Measurements from ENCODE around the gene CCDC92B.
"Not testable (repeated sequence)": the region's sequence is repeated elsewhere in the genome, so short reads cannot be mapped to it uniquely, and the experiment has no call there.

The CCDC92B gene

DNA sequence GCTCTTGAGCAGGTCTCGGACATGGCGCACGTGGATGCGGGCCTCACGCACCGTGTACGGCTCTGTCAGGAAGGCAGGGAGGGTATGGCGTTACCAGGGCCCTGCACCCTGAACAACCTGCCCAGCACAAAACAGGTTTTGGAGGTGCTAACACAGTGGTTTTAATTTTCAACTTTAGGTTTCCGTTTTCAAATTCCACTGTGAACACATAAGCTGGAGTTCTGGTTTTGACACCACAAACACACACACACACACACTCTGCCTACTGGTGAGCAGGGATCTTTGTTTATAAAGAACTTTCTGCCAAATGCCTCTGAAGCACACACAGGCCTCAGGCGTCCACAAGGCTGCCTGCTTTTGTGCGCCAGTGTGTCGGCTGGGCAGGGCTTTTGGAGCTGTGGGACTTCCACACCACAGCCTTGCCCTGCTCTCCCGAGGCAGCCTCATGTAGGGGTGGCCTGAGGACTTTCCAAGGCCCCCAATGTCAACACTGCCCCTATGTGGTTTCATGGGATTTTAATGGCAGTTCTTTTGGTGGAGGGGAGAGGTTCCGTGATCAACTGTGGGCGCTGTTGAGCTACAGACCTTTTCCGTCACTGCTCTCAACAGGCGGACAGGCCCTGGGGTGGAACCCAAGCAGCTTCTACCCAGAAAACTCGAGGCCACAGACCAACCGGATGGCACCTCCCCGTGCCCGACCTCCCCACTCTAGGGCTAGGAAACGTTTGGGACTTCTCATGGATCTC, 47.3 kb downstream of the CCDC92B start:
- DNase-seq = no peak

GRCh38 chr17:2701161-2701995, 48.1 kb downstream of the CCDC92B start:
- no peak for DNase-seq

GRCh38 chr17:2700491-2701141, 48.8 kb downstream of the CCDC92B start:
- DNase-seq = no peak

GRCh38 chr17:2700030-2700490, 49.4 kb downstream of the CCDC92B start:
- no peak for DNase-seq

- not testable (repeated sequence) for DNase-seq
These were observed 50.1 kb downstream of the CCDC92B start for GRCh38 chr17:2699216-2699805.

- no peak for DNase-seq
These were observed 51.8 kb downstream of the CCDC92B start for GRCh38 chr17:2697611-2698162.

DNA sequence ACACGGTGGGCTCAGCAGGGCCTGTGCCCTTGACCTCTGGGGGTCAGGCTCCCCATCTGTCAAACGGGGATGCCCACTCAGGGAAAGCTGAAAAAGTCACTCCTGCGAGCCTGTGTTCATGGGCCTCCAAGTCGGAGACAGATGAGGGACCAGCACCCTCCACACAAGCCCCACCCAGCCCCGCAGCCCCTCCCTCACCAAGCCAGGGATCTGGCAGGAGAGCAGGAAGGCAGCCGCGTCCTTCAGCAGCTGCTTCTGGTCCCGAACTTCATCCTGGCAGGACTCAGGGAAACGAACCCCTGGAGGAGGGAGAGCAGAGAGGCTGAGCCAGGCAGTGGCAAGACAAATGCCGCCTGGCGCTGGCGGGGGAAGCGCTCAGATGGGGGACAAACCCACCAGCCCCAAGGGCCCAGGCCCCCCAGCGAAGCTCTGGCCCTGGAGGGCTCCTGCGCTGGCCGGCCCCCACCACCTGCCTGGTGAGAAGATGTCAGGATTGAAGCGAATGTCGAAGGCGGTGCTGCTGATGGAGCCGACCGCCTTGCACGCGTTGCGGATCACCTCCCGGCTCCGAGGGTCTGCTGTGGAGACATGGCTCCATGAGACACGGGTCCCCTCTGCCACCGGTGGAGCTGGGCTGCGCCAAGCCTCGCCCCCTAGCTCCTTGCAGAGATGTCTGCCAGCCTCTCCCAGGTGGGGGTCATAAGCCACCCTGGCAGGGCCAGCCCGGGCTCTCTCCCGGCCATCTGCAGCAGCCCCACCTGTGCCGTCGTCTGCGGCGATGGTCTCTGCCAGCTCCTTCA, 53.3 kb downstream of the CCDC92B start:
- DNase-seq = no peak

DNA sequence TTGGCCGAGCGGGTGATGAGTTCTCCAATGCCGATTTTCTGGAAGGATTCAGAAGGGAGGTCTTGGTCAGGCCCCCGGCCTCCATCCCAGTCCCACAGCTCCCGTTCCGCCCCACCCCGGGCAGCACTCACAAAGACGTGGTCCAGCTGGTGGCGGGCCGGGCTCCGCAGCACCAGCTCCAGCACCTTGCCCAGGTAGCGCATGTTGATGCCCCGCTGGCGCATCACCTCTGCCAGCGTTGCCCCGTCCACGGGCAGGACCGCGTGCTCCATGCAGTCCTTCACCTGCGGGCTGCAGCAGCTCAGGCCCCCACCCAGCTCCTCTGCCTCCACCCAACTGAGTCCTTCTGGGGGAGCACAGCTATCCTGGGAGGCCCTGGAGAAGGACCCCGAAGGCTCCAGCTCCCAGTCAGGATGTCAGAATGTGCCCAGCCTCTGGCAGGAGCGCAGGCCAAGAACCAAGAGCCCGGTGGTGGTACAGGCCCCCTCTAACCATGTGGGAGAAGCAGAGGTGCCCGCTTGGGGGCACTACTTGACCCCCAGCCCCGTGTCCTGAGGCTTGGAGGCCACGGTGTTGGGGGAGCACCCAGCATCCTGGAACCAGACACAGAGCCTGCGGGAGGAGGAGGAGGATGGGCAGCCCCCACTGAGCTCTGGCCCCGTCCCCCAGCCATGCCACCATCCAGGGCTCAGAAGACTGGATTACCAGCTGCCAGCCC, 54.0 kb downstream of the CCDC92B start:
- no peak for DNase-seq

DNA sequence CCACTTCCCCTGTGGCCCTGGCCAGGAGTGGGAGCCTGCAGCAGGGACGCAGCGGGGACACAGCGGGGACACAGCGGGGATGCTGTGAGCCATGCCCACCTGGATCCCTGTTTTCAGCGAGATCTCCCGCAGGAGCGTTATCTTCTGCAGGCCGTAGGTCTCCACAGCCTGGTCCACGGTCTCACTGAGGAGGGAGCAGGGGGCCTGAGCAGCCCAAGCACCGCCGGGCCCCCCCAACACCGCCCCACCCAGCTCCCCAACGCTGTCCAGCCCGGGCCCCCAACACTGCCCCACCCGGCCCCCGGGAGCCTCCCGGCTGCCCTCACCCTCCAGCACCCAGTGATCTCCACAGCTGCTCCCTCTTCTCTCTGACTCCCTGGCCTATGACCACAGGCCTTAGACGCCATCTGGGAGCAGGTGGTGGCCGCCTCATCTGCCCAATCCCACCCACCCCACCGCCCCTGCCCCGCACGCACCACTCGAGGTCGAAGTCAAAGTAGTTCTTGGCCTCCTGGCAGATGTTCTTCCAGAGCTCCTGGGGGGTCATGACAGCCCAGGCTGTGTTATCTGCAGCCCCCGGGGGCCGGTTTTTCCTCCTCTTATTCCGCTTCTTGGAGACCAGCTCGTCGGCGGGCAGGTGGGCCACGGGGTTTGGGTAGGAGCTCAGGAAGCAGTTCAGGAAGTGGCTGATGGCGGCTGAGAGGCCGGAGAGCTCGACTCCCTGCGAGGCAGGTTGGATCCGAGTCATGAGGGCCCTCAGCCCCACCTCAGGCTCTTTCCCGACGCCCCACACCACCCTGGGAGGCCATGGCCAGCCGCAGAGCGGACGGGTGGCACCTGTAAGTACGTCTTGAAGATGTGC, 54.8 kb downstream of the CCDC92B start:
- no peak for DNase-seq

DNA sequence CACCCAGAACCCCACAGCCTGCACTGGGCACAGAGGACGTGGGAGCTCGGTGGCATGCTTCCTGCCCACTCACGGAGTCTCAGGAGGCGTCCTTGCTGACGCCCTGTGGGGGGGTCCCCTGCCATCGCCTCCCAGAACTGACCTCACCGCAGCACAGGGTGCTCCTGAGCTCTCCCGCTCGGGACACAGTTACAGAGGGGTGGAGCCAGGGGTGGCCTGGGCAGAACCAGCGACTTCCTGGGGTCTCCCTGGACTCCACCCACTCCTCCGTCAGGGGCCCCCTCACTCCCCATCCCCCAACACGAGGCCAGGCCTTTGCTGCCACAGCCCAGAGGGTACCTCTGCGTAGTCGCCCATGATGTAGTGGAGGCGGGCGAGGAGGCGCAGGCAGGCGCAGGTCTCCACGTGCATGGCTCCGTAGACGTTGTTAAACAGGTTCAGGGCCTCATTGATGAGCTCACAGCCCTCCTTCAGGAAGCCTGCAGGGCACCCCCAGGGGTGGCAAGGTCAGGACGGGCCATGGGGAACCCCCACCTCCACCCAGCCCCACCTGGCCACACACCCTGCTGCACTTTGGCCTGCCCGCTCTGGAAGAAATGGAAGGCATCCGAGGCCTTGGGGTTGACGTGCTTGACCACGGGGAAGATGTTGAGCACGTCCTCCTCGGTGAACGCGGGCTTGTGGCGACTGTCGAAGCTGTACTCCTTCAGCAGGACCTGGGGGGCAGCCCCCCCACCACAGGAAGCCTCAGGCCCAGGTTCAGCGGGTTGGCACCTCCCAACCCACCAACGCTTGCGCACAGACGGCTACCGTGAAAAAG, 55.7 kb downstream of the CCDC92B start:
- no peak for DNase-seq

DNA sequence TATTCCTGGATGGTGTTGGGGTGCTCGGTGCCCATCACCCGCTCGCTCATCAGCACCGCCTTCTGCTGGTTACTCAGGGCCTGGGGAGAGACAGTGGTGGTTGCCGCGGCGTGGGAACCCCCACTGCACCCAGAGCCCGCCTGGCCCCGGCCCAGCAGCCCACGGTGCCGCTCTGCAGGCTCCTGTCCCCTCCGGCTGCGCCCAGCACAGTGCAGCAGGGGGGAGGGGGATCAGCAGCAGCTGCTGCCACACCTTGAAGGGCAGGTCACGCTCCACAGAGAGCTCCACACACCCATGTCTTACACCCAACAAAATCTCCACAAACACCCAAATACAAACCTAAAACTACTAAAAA, 56.7 kb downstream of the CCDC92B start:
- DNase-seq = no peak

DNA sequence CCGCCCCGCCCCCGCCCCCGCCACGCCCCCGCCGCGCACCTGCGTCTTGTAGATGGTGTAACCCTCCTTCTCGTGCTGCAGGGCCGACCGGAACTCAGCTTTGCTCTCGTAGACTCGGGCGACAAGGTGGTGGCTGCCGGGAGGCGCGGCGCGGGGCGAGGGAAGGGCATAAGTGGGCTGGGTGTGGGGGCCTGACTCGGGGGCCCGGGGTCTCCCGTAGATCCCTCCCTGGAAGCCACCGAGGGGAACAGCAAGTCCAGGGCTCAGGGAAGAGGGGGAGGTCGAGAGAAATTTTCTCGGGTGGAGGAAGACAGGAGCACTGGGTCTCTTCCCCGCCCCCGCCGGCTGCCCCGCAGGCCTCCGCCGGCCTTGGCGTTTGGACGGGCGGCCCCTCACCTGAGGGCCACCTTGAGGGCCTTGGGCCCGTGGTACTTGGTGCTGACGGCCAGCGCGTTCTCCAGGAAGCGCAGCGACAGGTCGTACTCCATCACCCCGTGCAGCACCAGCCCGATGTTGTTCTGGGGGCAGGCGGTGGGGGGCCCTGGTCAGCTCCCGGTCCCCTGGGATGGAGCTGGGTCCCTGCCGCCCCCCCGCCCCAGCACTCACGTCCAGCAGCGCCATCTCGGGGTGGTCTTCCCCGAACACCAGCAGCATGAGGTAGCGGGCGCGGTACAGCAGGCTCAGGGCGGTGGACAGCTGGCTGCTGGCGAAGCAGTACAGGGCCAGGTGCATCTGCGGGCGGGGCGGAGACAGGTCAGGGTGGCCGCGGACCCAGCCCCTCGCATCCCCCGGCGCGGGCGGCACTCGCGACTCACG, 57.3 kb downstream of the CCDC92B start:
- DNase-seq = no peak

DNA sequence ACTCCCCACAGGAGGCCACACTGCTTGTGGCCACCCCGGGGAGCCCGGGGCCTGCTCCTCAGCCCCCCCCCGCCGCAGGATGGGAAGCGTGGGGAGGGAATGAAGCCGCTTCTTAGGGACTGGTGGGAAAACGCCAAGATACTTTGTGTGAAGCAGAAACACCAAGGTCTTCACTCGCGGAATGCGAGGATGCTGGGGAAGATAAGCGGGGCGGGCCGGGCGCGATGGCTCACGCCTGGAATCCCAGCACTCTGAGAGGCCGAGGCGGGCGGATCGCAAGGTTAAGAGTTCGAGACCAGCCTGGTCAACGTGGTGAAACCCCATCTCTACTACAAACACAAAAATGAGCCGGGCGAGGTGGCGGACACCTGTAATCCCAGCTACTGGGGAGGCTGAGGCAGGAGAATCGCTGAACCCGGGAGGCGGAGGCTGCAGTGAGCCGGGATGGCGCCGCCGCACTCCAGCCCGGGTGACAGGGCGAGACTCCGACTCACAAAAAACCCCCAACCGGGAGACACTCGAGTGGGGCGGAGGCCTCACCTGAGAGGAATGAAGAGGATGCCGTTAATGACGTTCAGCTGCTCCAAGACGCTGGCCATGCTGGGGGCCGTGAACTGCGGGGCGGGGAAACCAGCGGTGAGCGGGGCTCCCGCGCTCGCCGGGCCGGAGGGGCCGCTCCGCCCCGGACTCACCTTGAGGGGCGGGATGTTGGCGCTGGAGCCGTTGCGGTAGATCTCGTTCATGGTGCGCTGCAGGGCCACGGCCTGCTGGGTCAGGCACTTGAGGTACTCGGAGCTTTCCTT, 58.2 kb downstream of the CCDC92B start:
- no peak for DNase-seq

GRCh38 chr17:2690165-2691068, 59.0 kb downstream of the CCDC92B start:
- no peak for DNase-seq

- no peak for DNase-seq
These were observed 59.9 kb downstream of the CCDC92B start for GRCh38 chr17:2689411-2690164.

Measured in DMS153 (cell line).